RKO (cell line): ENCODE measurements around the gene OR52D1.

ENCODE experiments used
- DNase-seq: peaks from one replicate; pipeline ENCODE4 v3.0.0-alpha.2; 2016; ENCODE audit warnings: low spot score

Gene OR52D1

DNA sequence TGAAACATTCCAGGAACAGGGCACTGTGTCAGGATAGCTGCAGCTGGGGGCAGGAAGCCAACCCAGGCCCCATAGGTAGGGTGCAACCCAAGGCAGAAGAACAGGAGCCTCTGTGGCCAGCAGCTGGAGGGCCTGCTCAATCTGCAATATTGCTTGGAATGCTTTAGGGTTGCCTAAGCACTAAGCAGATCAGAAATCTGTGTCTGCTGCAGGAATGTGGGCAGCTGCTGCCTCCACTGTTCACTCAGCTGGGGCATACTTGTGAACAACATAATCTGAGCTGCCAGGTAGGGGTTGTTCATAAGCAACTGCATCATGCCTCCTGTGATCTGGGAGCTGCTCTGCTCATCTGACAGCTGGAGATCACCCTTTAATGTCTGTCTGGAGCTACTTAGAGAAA lies 26.4 kb downstream of the OR52D1 start:
- DNase-seq: no peak

DNA sequence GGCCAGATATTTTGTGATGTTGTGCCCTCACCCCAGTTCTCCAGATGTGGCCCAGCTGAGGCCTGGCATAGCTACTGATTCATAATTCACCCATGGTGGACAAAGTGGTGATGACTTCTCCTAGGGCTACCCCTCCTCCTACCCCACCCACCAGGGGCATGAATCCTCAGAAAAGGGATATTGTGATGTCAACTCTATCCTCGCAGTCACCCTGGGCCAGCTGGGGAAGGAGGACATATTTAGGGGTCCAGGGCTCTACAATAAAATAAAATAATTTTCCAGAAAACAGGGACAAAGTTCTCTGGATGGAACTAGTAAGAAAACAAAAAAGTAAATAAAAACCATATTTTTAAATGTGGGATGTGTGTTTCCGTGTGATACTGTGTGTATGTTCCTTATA lies 28.1 kb downstream of the OR52D1 start, which contains the start of gene UBQLNL:
Gene UBQLNL, minus strand, starts transcription at position 101 of the 400 bp plus-strand sequence. CDS start 258 bp downstream, outside the sequence.
- DNase-seq: no peak

DNA sequence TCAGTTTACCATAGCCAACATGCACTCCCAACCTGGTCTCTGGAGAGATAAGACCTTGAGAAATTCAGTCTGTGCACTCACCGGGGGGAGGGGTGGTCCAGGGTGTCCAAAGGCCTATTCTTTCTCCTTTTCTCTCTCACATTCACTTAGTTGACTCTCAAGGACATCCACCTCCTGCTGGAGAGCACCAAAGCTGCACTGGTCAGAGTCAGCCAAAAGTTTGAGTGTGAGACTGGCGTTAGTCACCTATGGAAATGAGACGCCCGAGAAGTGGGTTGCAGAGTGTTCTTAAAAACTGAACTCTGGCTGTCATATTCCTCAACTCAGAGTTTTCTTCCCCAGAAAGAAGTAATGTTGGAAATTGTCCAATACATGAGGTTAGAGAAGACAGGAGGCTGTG lies 33.1 kb downstream of the OR52D1 start:
- peak; percentile 11 for DNase-seq

DNA sequence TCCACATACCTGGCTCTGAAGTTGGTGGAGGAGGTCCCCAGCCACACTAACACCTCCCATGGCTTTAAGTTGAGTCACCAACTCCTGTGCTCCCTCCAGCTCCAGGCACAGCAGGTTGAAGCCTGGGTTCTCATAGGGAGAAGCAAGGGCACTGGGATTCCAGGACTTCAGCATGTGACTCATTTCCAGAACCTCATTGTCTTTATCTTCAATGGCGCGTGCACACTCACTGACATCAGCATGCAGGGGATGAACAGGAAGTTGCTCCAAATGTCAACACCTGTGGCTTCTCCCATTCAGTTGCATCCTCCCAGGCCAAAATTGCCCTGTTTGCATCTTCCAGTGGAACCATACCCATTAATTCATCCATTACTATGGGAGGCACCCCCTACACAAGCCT lies 33.8 kb downstream of the OR52D1 start:
- no peak for DNase-seq

DNA sequence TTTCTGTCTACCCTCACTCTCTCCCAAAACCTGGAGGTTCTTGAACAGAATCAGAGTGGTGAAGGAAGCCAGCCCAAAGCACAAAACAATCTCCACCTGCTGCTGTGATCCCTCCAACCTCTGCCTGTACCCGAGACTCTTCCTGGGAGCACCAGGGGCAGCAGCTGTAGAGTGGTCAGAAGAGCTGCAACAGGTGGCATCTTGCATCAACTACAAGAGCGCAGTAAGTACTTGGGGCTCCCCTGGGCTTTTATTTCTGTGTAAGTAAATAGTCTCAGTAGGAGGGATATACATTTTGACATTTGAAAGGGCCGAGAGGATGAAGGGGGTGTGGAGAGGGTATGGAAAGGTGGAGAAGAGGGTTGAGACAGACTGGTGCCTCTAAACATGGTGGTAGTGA lies 36.3 kb downstream of the OR52D1 start:
- DNase-seq: no peak

DNA sequence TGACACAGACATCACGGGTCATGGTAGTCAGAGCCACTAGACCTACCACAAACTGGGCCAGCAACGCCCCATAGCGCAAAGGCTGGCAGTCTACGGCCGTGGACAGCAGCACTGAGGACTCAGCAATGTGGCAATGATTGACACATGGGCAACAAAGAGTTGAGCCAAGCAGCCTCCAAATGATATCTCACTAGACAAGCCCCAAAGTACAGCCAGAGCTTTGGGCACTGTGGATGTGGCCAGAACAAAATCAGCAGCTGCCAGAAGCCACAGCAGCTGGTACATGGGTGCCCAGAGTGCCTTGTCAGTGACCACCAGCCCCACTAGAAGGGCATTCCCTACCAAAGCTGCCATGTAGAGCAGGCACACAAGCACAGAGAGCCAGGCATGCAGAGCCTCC lies 39.2 kb downstream of the OR52D1 start:
- DNase-seq: no peak

DNA sequence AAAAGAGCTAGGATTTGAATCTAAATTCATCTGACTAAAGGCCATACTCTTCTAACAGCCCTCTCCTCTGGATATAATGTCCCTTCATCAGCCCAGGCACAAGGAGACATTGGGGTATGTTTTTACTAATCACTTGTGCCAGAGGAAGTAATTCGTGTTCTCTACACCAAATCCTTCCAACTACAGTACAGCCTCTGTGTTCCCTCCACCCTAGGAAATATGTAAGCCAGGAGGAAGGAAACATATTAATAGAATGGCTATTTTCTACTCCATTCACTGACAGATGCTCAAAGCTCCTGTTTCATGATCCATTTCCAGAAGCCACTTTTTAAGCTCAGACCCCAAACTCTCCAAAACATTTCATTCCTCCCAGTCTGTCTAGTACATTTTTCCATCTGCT lies 40.0 kb downstream of the OR52D1 start:
- no peak for DNase-seq

DNA sequence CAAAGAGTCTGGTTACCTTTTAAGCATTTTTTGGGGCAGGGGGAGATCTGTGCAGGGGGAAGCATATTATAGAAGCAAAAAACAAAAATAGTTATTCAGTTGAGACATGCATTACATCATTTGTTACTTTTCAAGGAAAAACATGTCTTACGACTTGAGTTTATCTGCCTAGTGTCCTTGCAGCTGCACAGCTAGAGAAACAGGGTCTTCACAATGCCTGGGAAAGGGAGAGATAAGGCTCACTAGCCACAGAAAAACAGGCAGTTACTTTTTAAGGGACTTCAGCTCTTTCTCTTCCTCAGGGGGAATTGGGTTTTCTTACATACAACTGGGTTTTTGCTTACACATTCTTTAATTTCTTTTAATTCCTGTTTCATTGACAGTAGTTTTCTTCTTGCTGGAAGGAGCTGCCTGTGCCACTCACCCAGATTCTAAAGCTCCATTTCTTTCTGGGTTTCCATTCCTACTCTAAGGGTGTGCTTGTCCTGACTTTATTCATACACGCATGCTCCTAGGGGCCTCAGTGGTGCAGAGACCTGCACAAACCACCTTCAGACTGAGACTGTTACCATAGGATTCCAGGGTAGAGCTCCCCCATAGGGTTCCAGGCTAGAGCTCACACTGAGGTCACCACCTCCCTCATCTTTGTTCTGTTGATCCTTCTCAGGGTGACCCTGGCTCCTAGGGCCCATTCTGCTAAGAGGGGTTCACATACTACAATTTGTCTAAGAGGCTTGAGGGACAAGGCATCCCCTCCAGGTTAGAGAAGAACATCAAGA lies 42.8 kb downstream of the OR52D1 start:
- no peak for DNase-seq

DNA sequence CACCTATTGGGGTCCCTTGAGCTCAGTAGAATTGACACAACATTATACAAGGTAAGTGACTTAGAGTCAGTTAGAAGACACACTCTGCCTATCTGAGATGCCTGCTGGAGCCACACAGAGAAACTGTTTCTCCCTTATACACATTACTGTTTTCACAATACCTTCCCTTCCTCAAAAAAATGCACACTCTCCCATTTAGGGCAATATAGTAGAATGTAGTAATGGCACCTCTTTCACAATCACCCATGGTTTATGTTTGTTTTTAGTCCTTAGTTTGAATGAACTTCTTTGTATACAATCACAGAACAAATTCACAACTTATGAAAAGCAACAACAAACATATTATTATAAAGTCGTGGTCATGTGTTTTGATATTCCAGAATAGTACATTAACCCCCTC lies 45.6 kb downstream of the OR52D1 start:
- no peak for DNase-seq

DNA sequence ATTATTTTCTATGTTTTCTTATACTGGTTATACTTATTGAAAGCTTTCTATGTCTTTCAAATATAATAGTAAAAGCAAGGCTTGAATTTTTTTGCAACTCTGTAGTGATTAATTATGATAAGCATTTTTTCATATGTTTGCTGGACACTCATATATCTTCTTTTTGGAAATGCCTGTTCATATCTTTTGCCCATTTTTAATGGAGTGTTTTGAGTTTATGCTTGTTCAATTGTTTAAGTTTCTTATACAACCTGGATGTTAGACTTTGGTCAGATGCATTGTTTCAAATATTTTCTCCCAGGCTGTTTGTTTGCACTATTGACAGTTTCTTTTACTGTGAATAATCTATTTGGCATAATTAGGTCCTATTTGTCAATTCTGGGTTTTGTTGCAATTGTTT lies 48.0 kb downstream of the OR52D1 start:
- DNase-seq: no peak
